B cell (primary cell): ENCODE measurements around the gene SMIM1. TPM values are rescaled to one million over a fixed set of nuclear protein-coding genes. Genes with fewer than 3 reads are reported as not detected.

Experiments used
- ATAC-seq: fragments of 200-7000 bp; cut with Tn5 transposase; one replicate; pipeline ENCODE4 v1.10.0; 2021; ENCODE audit warnings: low read depth, mild to moderate bottlenecking, moderate number of reproducible peaks, moderate library complexity
- CTCF ChIA-PET: fragments of 350-600 bp; sonication (Branson Sonifier 250); formaldehyde crosslinking; loops from one replicate; lab custom pipeline; 2021; ENCODE audit warnings: antibody characterized with exemption, inconsistent platforms; lab: Charles Lee
- POLR2A ChIA-PET: fragments of 350-600 bp; sonication (Branson Sonifier 250); formaldehyde crosslinking; loops from one replicate; lab custom pipeline; 2021; ENCODE audit warnings: antibody characterized with exemption; lab: Charles Lee
- DNase-seq: peaks from one replicate; pipeline ENCODE4 v3.0.0; 2013
- H2AFZ ChIP-seq: 2 replicates; pipeline ENCODE4 v1.6.1; 2012; ENCODE audit warnings: mild to moderate bottlenecking, low read depth, low read length; ENCODE audit not compliant: insufficient read depth, poor library complexity, severe bottlenecking
- H3K27ac ChIP-seq, 2 donors: 1 replicate in 1 of 2; 2 replicates in 1 of 2; pipeline ENCODE4 v1.5.1; 2012 to 2013; ENCODE audit warnings: low read length in 2 of 2, mild to moderate bottlenecking in 2 of 2, moderate library complexity in 1 of 2
- H3K27me3 ChIP-seq, 4 experiments: fragments of 200-600 bp in 1 of 4; sonication (generic) in 1 of 4; replicated peaks in 1 of 4; 1 replicate in 2 of 4; 2 replicates in 2 of 4; pipeline versions ENCODE4 v1.6.1 to v1.7.0; 2013 to 2016; ENCODE audit warnings: low read length in 3 of 4, mild to moderate bottlenecking in 2 of 4, mixed read lengths in 1 of 4, moderate library complexity in 1 of 4; ENCODE audit not compliant: insufficient read depth in 4 of 4, control insufficient read depth in 3 of 4; ENCODE audit errors: control extremely low read depth in 1 of 4
- H3K36me3 ChIP-seq, 2 experiments: replicated peaks in 1 of 2; 1 replicate in 1 of 2; 2 replicates in 1 of 2; pipeline versions ENCODE4 v1.6.1 to v1.7.1; 2013; ENCODE audit warnings: low read length in 1 of 2; ENCODE audit not compliant: insufficient read depth in 2 of 2, control insufficient read depth in 1 of 2; ENCODE audit errors: control extremely low read depth in 1 of 2, extremely low read depth in 1 of 2
- H3K4me1 ChIP-seq, 2 donors: fragments of 200-600 bp in 1 of 2; sonication (generic) in 1 of 2; 1 replicate in 1 of 2; 2 replicates in 1 of 2; pipeline versions ENCODE4 v1.5.1 to v1.6.1; 2013 to 2017; ENCODE audit warnings: low read length in 2 of 2; ENCODE audit not compliant: control insufficient read depth in 2 of 2, insufficient read depth in 2 of 2
- H3K4me2 ChIP-seq: replicated peaks from 2 replicates; pipeline ENCODE3; 2012; ENCODE audit warnings: mild to moderate bottlenecking, low read depth, low read length; ENCODE audit not compliant: poor library complexity, severe bottlenecking
- H3K4me3 ChIP-seq, 5 experiments: fragments of 200-600 bp in 1 of 5; sonication (generic) in 1 of 5; 1 replicate in 3 of 5; 2 replicates in 2 of 5; pipeline versions ENCODE4 v1.5.1 to v1.7.0; 2011 to 2016; ENCODE audit warnings: low read length in 4 of 5, mild to moderate bottlenecking in 4 of 5, low read depth in 2 of 5, control low read depth in 1 of 5, moderate library complexity in 1 of 5; ENCODE audit not compliant: insufficient read depth in 1 of 5; ENCODE audit errors: control extremely low read depth in 1 of 5, extremely low read depth in 1 of 5
- H3K79me2 ChIP-seq: fragments of 200-600 bp; sonication (generic); one replicate; pipeline ENCODE4 v1.6.0; 2016; ENCODE audit warnings: low read length; ENCODE audit not compliant: control insufficient read depth, insufficient read depth
- H3K9ac ChIP-seq: fragments of 200-600 bp; sonication (generic); 2 replicates; pipeline ENCODE4 v1.6.1; 2017; ENCODE audit warnings: mild to moderate bottlenecking, low read length, moderate library complexity
- H3K9me3 ChIP-seq, 3 donors: one replicate each; pipeline versions ENCODE4 v1.6.1 to v1.7.1; 2013; ENCODE audit warnings: low read length in 2 of 3; ENCODE audit not compliant: control insufficient read depth in 2 of 3, insufficient read depth in 1 of 3; ENCODE audit errors: control extremely low read depth in 1 of 3
- H4K20me1 ChIP-seq: 2 replicates; pipeline ENCODE4 v1.6.0; 2012; ENCODE audit warnings: mild to moderate bottlenecking, low read length; ENCODE audit not compliant: insufficient read depth, control insufficient read depth, poor library complexity, severe bottlenecking
- H3K27ac Mint-ChIP-seq: one replicate; pipeline ENCODE4 v1.8.0; 2021; ENCODE audit warnings: mixed read lengths
- H3K27me3 Mint-ChIP-seq: one replicate; pipeline ENCODE4 v1.8.0; 2021; ENCODE audit warnings: mixed read lengths
- H3K4me1 Mint-ChIP-seq: one replicate; pipeline ENCODE4 v1.8.0; 2021; ENCODE audit warnings: mixed read lengths
- H3K4me3 Mint-ChIP-seq: one replicate; pipeline ENCODE4 v1.8.0; 2021; ENCODE audit warnings: mixed read lengths
- H3K9me3 Mint-ChIP-seq: one replicate; pipeline ENCODE4 v1.8.0; 2022; ENCODE audit warnings: mixed read lengths; ENCODE audit not compliant: insufficient read depth
- EZH2 ChIP-seq: IDR thresholded peaks from 2 replicates; pipeline ENCODE4 v1.6.1; 2012; ENCODE audit warnings: borderline replicate concordance, low read depth, mild to moderate bottlenecking, moderate library complexity, low read length; ENCODE audit not compliant: insufficient read depth, poor library complexity, severe bottlenecking
- WGBS: methylation state at CpG from one replicate; pipeline ENCODE4 v1.1.5; 2013; ENCODE audit warnings: missing lambda C conversion rate; ENCODE audit not compliant: insufficient coverage; 5-methylcytosine and 5-hydroxymethylcytosine counted together
- intact Hi-C: fragments of 100-400 bp; cut with micrococcal nuclease; formaldehyde crosslinking; loops from one replicate; pipeline ENCODE4 v1.10.0; 2022
- polyA plus RNA-seq: library from polyadenylated mRNA; depleted of rRNA; stranded (reverse); fragments of >200 nt; gene quantifications from 2 replicates; pipeline ENCODE4 v1.2.3, GENCODE V29; 2012
- total RNA-seq, 2 donors: library from RNA; stranded (reverse); fragments of 120-200 nt in 1 of 2; gene quantifications; 1 replicate in 1 of 2; 2 replicates in 1 of 2; pipeline versions ENCODE4 v1.2.3 to v1.2.4, GENCODE V29; 2013 to 2022
- TF ChIP-seq, protein P1 (sequence below): fragments of 200-600 bp; IDR thresholded peaks from one replicate; pipeline ENCODE4 v1.8.0; 2022; ENCODE audit warnings: antibody characterized with exemption, mild to moderate bottlenecking

SMIM1 gene
- total and polyA plus RNA-seq, 2 donors (not counting 1 experiment from before 2014, with no cell fraction given), result 2.6 to 9.0 TPM

DNA sequence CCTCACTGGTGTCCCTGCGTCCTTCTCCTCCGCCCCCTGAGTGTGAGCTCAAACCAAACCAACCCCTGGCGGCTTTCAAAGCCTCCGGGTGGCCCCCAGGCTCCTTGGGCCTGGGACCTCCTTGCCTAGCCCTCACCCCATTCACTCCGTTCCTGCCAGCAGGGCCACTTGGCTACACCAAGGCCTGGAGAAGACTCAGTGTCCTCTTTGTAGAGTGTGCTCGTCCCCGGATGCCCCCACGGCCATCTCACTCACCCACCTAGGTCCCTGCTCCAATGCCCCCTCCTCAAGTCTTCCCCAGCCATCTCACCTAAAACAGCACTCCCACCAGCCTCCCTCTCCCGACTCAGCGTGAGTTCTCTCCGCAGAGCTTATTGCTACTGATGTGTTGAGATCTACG is 27.5 kb upstream of the SMIM1 start:
- Histone ChIP-seq H3K4me1 (peaks cover 9 to 18% of the 10 kb centered on the region in 2 donors), H3K9ac (no peak overlapping the region), H2AFZ (no peak overlapping the region), H3K36me3 (peaks cover 0 to 9% of the 10 kb centered on the region in 2 experiments), H3K27me3 (no peaks in the 10 kb centered on the region), H3K4me2 (no peak overlapping the region), H3K79me2 (no peaks in the 10 kb centered on the region), H3K9me3 (no peaks in the 10 kb centered on the region), H4K20me1 (no peaks in the 10 kb centered on the region), H3K27ac (no peak overlapping the region), H3K4me3 (no peak overlapping the region)
- 97% methylated on average over 12 of the region's 12 CpGs for WGBS
- Mint-ChIP-seq H3K4me3 (peak overlapping the region; percentile 59), H3K27me3 (no peaks in the 10 kb centered on the region), H3K27ac (peak overlapping the region; percentile 18), H3K4me1 (peaks cover 27% of the 10 kb centered on the region), H3K9me3 (no peaks in the 10 kb centered on the region)
- intact Hi-C loops, result no loop called here
- ATAC-seq (no peak), DNase-seq (no peak)
- ChIA-PET POLR2A (no interaction called here), CTCF (interaction anchor here (1.1 kb wide), 1 partner anchor 56 kb away, joined by 4 read pairs; no protein-coding TSS in a partner anchor)
- TF ChIP-seq EZH2, result no peak
- TF ChIP-seq, protein P1, sequence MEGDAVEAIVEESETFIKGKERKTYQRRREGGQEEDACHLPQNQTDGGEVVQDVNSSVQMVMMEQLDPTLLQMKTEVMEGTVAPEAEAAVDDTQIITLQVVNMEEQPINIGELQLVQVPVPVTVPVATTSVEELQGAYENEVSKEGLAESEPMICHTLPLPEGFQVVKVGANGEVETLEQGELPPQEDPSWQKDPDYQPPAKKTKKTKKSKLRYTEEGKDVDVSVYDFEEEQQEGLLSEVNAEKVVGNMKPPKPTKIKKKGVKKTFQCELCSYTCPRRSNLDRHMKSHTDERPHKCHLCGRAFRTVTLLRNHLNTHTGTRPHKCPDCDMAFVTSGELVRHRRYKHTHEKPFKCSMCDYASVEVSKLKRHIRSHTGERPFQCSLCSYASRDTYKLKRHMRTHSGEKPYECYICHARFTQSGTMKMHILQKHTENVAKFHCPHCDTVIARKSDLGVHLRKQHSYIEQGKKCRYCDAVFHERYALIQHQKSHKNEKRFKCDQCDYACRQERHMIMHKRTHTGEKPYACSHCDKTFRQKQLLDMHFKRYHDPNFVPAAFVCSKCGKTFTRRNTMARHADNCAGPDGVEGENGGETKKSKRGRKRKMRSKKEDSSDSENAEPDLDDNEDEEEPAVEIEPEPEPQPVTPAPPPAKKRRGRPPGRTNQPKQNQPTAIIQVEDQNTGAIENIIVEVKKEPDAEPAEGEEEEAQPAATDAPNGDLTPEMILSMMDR, result no peak

DNA sequence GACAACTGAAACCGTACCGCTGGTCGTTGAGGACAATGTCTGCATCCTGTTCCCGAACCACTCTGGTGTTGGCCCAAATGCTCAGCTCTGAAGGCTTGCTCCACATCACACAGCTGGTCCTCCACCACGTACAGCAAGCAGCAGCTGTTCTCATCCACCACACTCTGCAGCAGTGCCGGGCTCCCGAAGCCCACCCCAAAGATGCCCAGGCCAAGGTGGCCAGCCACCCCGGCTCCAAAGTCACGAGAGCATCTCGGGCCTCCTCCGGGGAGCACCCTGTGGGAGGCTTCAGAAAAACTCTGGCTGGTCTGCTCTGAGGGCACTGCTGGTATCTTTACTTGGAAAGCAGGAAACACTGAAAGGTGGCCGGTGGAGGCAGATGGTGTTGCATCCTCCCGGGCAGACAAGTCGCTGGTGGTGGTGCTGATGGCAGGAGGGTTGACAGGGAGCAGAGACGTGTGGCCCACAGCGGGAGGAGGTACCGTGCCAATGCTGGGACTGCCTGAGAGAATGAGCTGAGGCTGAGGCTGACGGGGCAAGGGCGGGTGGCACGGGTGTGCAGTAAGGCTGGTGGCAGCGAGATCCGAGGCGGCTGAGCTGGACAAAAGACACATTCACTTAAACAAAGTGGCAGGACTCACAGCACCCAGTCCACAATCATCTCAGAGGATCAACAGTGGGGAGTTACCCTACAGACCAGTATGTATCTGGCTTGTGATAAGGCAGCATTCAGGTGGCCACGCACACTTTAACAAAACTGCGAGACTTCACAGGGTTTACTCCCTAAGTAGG is 26.8 kb upstream of the SMIM1 start:
- peak overlapping the region; percentile 96 for H3K4me2 ChIP-seq
- H3K9ac ChIP-seq, result no peak overlapping the region
- POLR2A ChIA-PET, result no interaction called here
- Mint-ChIP-seq H3K27ac (peak overlapping the region; percentile 78), H3K4me1 (peaks cover 27% of the 10 kb centered on the region), H3K4me3 (peak overlapping the region; percentile 90), H3K9me3 (no peaks in the 10 kb centered on the region), H3K27me3 (peaks cover under 1% of the 10 kb centered on the region)
- ATAC-seq (no peak), DNase-seq (peak; percentile 16)
- H2AFZ ChIP-seq, result peak overlapping the region; percentile 81
- 91% methylated on average over 25 of the region's 25 CpGs for WGBS
- no peak overlapping the region for H3K4me3 ChIP-seq
- H4K20me1 ChIP-seq, result no peaks in the 10 kb centered on the region
- TF ChIP-seq, protein P1, result no peak
- TF ChIP-seq EZH2, result no peak
- intact Hi-C loops, result no loop called here
- no peaks in the 10 kb centered on the region for H3K79me2 ChIP-seq
- no peak overlapping the region for H3K27ac ChIP-seq
- peaks cover 0 to 8% of the 10 kb centered on the region in 2 experiments for H3K36me3 ChIP-seq
- peaks cover 9 to 18% of the 10 kb centered on the region in 2 donors for H3K4me1 ChIP-seq
- H3K9me3 ChIP-seq, result no peaks in the 10 kb centered on the region
- CTCF ChIA-PET, result interaction anchor here (1.1 kb wide), 1 partner anchor 55 kb away, joined by 4 read pairs; no protein-coding TSS in a partner anchor
- no peaks in the 10 kb centered on the region for H3K27me3 ChIP-seq
